Activated CD8-positive, alpha-beta memory T cell treated with anti-CD3 and anti-CD28 coated beads, Interleukin-2, amount 50 U/mL, for 24 hours (primary cell): ENCODE measurements around the gene CLIC5.

ENCODE experiments used
- DNase-seq: peaks from one replicate; pipeline ENCODE4 v3.0.0-alpha.2; 2020; ENCODE audit errors: extremely low read depth

The CLIC5 gene

GRCh38 chr6:45997875-45998506 is 17.7 kb downstream of the CLIC5 start:
- no peak for DNase-seq

GRCh38 chr6:45991189-45991588 is 24.5 kb downstream of the CLIC5 start:
- no peak for DNase-seq

GRCh38 chr6:45990162-45990561 is 25.5 kb downstream of the CLIC5 start:
- DNase-seq = no peak

GRCh38 chr6:45988635-45989034 is 27.0 kb downstream of the CLIC5 start:
- DNase-seq = no peak

GRCh38 chr6:45987856-45988255 is 27.8 kb downstream of the CLIC5 start:
- no peak for DNase-seq

GRCh38 chr6:45986746-45987274 is 28.9 kb downstream of the CLIC5 start:
- no peak for DNase-seq

- no peak for DNase-seq
Observed at GRCh38 chr6:45984788-45985425, 30.8 kb downstream of the CLIC5 start.

GRCh38 chr6:45984347-45984746 is 31.3 kb downstream of the CLIC5 start:
- DNase-seq = no peak

- DNase-seq = no peak
Observed at GRCh38 chr6:45983062-45983461, 32.6 kb downstream of the CLIC5 start.

- DNase-seq = no peak
Observed at GRCh38 chr6:45982280-45983036, 33.2 kb downstream of the CLIC5 start.

GRCh38 chr6:45981046-45981445 is 34.6 kb downstream of the CLIC5 start:
- DNase-seq = no peak

- no peak for DNase-seq
Observed at GRCh38 chr6:45979311-45979710, 36.3 kb downstream of the CLIC5 start.

- no peak for DNase-seq
Observed at GRCh38 chr6:45974596-45974995, 41.1 kb downstream of the CLIC5 start.

GRCh38 chr6:45972795-45973503 is 42.7 kb downstream of the CLIC5 start:
- no peak for DNase-seq

GRCh38 chr6:45971287-45971686 is 44.4 kb downstream of the CLIC5 start:
- no peak for DNase-seq

- DNase-seq = no peak
Observed at GRCh38 chr6:45970326-45970725, 45.3 kb downstream of the CLIC5 start.

GRCh38 chr6:45969883-45970282 is 45.8 kb downstream of the CLIC5 start:
- DNase-seq = no peak

- DNase-seq = no peak
Observed at GRCh38 chr6:45969026-45969425, 46.6 kb downstream of the CLIC5 start.

GRCh38 chr6:45967363-45967762 is 48.3 kb downstream of the CLIC5 start:
- DNase-seq = no peak

- DNase-seq = no peak
Observed at GRCh38 chr6:45966797-45967196, 48.9 kb downstream of the CLIC5 start.

- DNase-seq = no peak
Observed at GRCh38 chr6:45966340-45966739, 49.3 kb downstream of the CLIC5 start.

GRCh38 chr6:45965792-45966191 is 49.9 kb downstream of the CLIC5 start:
- DNase-seq = no peak
